Suprapubic skin (tissue), 4 donors: ENCODE measurements around the gene VWF. TPM values are rescaled to one million over a fixed set of nuclear protein-coding genes. Genes with fewer than 3 reads are reported as not detected.
A peak's percentile ranks its signal among the peaks of the same experiment; 100 is the strongest.

Experiments used
- DNase-seq, 2 donors: peaks; one replicate each; pipeline ENCODE4 v3.0.0-alpha.2; 2019; ENCODE audit warnings: low spot score in 2 of 2
- H3K27ac ChIP-seq: fragments of 200-600 bp; sonication (generic); one replicate; pipeline ENCODE4 v1.5.1; 2019
- H3K27me3 ChIP-seq: fragments of 200-600 bp; sonication (generic); one replicate; pipeline ENCODE4 v1.5.1; 2019
- H3K36me3 ChIP-seq: fragments of 200-600 bp; sonication (generic); one replicate; pipeline ENCODE4 v1.5.1; 2019
- H3K4me1 ChIP-seq: fragments of 200-600 bp; sonication (generic); one replicate; pipeline ENCODE4 v1.5.1; 2019
- H3K4me3 ChIP-seq: fragments of 200-600 bp; sonication (generic); one replicate; pipeline ENCODE4 v1.5.1; 2019; ENCODE audit warnings: mild to moderate bottlenecking
- H3K9me3 ChIP-seq: fragments of 200-600 bp; sonication (generic); one replicate; pipeline ENCODE4 v1.5.1; 2019
- EP300 ChIP-seq: sonication (generic); formaldehyde crosslinking; IDR thresholded peaks from one replicate; pipeline ENCODE4 v1.6.1; 2017; ENCODE audit warnings: antibody characterized with exemption
- POLR2A ChIP-seq, 2 donors: fragments of 450-650 bp; IDR thresholded peaks; one replicate each; pipeline ENCODE4 v1.6.1; 2017; ENCODE audit warnings: antibody characterized with exemption in 2 of 2, mild to moderate bottlenecking in 2 of 2, moderate library complexity in 2 of 2
- POLR2AphosphoS5 ChIP-seq, 3 donors: sonication (generic); formaldehyde crosslinking; IDR thresholded peaks; one replicate each; pipeline ENCODE4 v1.6.1; 2017; ENCODE audit warnings: antibody characterized with exemption in 3 of 3
- WGBS: methylation state at CpG from one replicate; pipeline ENCODE4 v1.1.5; 2018; 5-methylcytosine and 5-hydroxymethylcytosine counted together
- total RNA-seq, 4 donors: library from RNA; depleted of rRNA; stranded (reverse); fragments of >200 nt; gene quantifications; one replicate each; pipeline ENCODE4 v1.1.0, GENCODE V29; 2016
- TF ChIP-seq, protein P1 (sequence below), 2 donors: fragments of 200-600 bp in 1 of 2; fragments of 450-650 bp in 1 of 2; sonication (generic) in 1 of 2; IDR thresholded peaks; one replicate each; pipeline ENCODE4 v1.5.1; 2016 to 2019; ENCODE audit warnings: antibody characterized with exemption in 2 of 2, mild to moderate bottlenecking in 1 of 2, moderate library complexity in 1 of 2

The VWF gene
- total RNA-seq, 4 donors from 2014 or later: 35.5 to 91.7 (median 61.7) TPM

DNA sequence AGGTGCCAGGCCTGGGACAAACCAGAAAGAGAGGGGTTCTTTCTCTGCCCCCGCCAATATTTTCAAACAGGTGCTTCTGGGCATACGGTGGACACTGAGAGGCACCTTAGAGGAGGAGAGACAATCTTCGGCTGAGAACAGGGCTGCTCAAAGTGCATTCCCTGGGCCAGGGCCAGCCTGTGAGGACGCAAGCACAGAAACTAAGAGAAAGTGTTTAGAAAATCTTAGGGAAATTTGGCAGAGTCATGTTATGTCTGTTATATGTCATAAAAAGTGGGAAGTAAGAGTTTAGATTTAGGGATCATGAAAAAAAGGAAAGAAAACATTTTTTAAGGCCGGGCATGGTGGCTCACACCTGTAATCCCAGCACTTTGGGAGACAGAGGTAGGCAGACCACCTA, 83.7 kb downstream of the VWF start:
- H3K9me3 ChIP-seq: no peaks in the 10 kb centered on the region
- H3K4me3 ChIP-seq: no peak overlapping the region
- no peaks in the 10 kb centered on the region for H3K4me1 ChIP-seq
- no peak for TF ChIP-seq POLR2AphosphoS5 (IDR thresholded peaks at IDR 0.05)
- TF ChIP-seq, protein P1, sequence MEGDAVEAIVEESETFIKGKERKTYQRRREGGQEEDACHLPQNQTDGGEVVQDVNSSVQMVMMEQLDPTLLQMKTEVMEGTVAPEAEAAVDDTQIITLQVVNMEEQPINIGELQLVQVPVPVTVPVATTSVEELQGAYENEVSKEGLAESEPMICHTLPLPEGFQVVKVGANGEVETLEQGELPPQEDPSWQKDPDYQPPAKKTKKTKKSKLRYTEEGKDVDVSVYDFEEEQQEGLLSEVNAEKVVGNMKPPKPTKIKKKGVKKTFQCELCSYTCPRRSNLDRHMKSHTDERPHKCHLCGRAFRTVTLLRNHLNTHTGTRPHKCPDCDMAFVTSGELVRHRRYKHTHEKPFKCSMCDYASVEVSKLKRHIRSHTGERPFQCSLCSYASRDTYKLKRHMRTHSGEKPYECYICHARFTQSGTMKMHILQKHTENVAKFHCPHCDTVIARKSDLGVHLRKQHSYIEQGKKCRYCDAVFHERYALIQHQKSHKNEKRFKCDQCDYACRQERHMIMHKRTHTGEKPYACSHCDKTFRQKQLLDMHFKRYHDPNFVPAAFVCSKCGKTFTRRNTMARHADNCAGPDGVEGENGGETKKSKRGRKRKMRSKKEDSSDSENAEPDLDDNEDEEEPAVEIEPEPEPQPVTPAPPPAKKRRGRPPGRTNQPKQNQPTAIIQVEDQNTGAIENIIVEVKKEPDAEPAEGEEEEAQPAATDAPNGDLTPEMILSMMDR (IDR thresholded peaks at IDR 0.05): no peak
- no peak for TF ChIP-seq EP300
- TF ChIP-seq POLR2A (IDR thresholded peaks at IDR 0.05): no peak
- no peaks in the 10 kb centered on the region for H3K27me3 ChIP-seq
- WGBS: 93% methylated on average over 5 of the region's 5 CpGs
- no peaks in the 10 kb centered on the region for H3K36me3 ChIP-seq
- no peak overlapping the region for H3K27ac ChIP-seq
- no peak for DNase-seq

GRCh38 chr12:6039894-6040601, 84.4 kb downstream of the VWF start:
- no peak overlapping the region for H3K4me3 ChIP-seq
- H3K9me3 ChIP-seq: no peaks in the 10 kb centered on the region
- no peak overlapping the region for H3K27ac ChIP-seq
- H3K4me1 ChIP-seq: no peaks in the 10 kb centered on the region
- 23% methylated on average over 12 of the region's 12 CpGs for WGBS
- H3K36me3 ChIP-seq: no peaks in the 10 kb centered on the region
- no peak for DNase-seq
- TF ChIP-seq POLR2AphosphoS5 (IDR thresholded peaks at IDR 0.05): no peak
- no peak for TF ChIP-seq POLR2A (IDR thresholded peaks at IDR 0.05)
- TF ChIP-seq, protein P1 (IDR thresholded peaks at IDR 0.05): peak; percentile 73 to 79
- no peaks in the 10 kb centered on the region for H3K27me3 ChIP-seq

- no peaks in the 10 kb centered on the region for H3K27me3 ChIP-seq
- DNase-seq: no peak
- no peak overlapping the region for H3K27ac ChIP-seq
- TF ChIP-seq EP300: no peak
- TF ChIP-seq, protein P1 (IDR thresholded peaks at IDR 0.05): peak; percentile 17 to 25
- 71% methylated on average over 8 of the region's 8 CpGs for WGBS
- H3K9me3 ChIP-seq: no peaks in the 10 kb centered on the region
- no peak overlapping the region for H3K4me3 ChIP-seq
- H3K4me1 ChIP-seq: no peaks in the 10 kb centered on the region
- H3K36me3 ChIP-seq: no peaks in the 10 kb centered on the region
These were observed 86.3 kb downstream of the VWF start for GRCh38 chr12:6038160-6038559.

DNA sequence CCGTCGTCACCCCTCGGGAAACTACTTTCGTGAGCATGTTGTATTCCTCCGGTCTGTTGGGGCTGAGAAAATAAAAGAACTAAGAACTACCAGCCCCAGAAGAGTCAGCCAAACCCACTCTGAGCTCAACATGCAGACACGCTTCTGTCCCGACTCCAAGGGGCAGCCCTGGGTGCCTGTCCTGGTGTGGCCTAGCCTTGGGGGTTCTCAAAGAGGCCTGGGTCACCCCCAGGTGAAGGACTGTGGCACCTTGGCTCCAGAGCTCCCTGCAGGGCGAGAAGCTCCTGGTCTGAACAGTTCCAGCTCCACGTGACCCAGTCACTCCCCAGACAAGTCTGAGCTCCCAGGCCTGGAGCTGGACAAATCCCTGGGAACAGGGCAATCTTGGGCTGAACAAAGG, 87.0 kb downstream of the VWF start:
- Histone ChIP-seq H3K4me1 (no peaks in the 10 kb centered on the region), H3K36me3 (no peaks in the 10 kb centered on the region), H3K9me3 (no peaks in the 10 kb centered on the region), H3K4me3 (no peak overlapping the region), H3K27me3 (no peaks in the 10 kb centered on the region), H3K27ac (no peak overlapping the region)
- 83% methylated on average over 8 of the region's 9 CpGs for WGBS
- TF ChIP-seq, protein P1 (IDR thresholded peaks at IDR 0.05): no peak
- TF ChIP-seq POLR2AphosphoS5 (IDR thresholded peaks at IDR 0.05): no peak
- TF ChIP-seq EP300: no peak
- no peak for DNase-seq

DNA sequence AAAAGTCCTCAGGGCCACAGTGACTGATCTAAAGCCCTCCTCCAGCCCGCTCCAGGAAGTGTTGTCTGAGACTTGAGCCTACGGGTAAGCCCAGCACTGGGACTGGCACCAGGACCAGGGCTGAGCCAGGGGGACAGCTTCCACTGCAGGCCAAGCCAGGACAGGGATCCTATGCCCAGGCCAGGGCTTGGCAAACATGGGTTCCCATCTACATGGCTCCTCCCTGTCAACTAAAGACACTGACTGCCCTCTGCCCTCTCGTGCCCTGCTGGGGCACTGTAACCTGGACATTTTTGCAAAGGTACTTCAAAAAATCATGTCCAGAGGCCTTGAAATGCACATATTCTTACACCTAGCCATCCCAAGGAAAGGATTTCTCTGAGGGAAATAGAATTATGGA, 88.0 kb downstream of the VWF start:
- Histone ChIP-seq H3K27me3 (no peaks in the 10 kb centered on the region), H3K9me3 (no peaks in the 10 kb centered on the region), H3K36me3 (no peaks in the 10 kb centered on the region), H3K4me3 (no peak overlapping the region), H3K4me1 (no peaks in the 10 kb centered on the region), H3K27ac (no peak overlapping the region)
- no peak for DNase-seq
- 92% methylated on average over 2 of the region's 3 CpGs for WGBS
- TF ChIP-seq POLR2AphosphoS5 (IDR thresholded peaks at IDR 0.05) (no peak), POLR2A (IDR thresholded peaks at IDR 0.05) (no peak), EP300 (no peak)
- TF ChIP-seq, protein P1 (IDR thresholded peaks at IDR 0.05): no peak
